D721Med (cell line): Measurements from ENCODE around the gene PCDHGA2.
"Not testable (repeated sequence)": the region's sequence is repeated elsewhere in the genome, so short reads cannot be mapped to it uniquely, and the experiment has no call there.

Experiments
- DNase-seq: peaks from one replicate; pipeline ENCODE4 v3.0.0; 2011; ENCODE audit warnings: low spot score; ENCODE audit not compliant: insufficient read length
- FAIRE-seq: peaks from 2 replicates; lab custom pipeline; 2011; peaks lifted over from hg19 to GRCh38; lab: Jason Lieb, UNC
- TF ChIP-seq, protein P1 (sequence below): IDR thresholded peaks from 2 replicates; pipeline ENCODE4 v1.5.1; 2012; ENCODE audit warnings: mild to moderate bottlenecking, control low read depth; ENCODE audit not compliant: insufficient read depth; ENCODE audit errors: missing control alignments

PCDHGA2 gene

GRCh38 chr5:141338538-141339306 lies at the start of gene PCDHGA2:
Gene PCDHGA2, plus strand, starts transcription at chr5:141338760.
- no peak for FAIRE-seq
- DNase-seq, result no peak
- TF ChIP-seq, protein P1, sequence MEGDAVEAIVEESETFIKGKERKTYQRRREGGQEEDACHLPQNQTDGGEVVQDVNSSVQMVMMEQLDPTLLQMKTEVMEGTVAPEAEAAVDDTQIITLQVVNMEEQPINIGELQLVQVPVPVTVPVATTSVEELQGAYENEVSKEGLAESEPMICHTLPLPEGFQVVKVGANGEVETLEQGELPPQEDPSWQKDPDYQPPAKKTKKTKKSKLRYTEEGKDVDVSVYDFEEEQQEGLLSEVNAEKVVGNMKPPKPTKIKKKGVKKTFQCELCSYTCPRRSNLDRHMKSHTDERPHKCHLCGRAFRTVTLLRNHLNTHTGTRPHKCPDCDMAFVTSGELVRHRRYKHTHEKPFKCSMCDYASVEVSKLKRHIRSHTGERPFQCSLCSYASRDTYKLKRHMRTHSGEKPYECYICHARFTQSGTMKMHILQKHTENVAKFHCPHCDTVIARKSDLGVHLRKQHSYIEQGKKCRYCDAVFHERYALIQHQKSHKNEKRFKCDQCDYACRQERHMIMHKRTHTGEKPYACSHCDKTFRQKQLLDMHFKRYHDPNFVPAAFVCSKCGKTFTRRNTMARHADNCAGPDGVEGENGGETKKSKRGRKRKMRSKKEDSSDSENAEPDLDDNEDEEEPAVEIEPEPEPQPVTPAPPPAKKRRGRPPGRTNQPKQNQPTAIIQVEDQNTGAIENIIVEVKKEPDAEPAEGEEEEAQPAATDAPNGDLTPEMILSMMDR, result peak; percentile 38

- DNase-seq (no peak), FAIRE-seq (no peak)
- TF ChIP-seq, protein P1, result no peak
Observed at GRCh38 chr5:141298376-141298775, 40.2 kb upstream of the PCDHGA2 start.

GRCh38 chr5:141303756-141304155 lies 34.8 kb upstream of the PCDHGA2 start, which contains the start of gene SLC25A2:
Gene SLC25A2, minus strand, starts transcription at chr5:141304049. Its CDS starts 184 bp downstream, at chr5:141303865.
- TF ChIP-seq, protein P1, result no peak

GRCh38 chr5:141306630-141307029 lies 31.9 kb upstream of the PCDHGA2 start:
- DNase-seq (no peak), FAIRE-seq (no peak)
- TF ChIP-seq, protein P1, result no peak

More at GRCh38 chr5:141303756-141304155, 34.8 kb upstream of the PCDHGA2 start, which contains the start of gene SLC25A2:
- DNase-seq, result no peak
- FAIRE-seq, result no peak

- TF ChIP-seq, protein P1, result no peak
- FAIRE-seq (no peak), DNase-seq (no peak)
Observed at GRCh38 chr5:141313711-141314110, 24.8 kb upstream of the PCDHGA2 start.

DNA sequence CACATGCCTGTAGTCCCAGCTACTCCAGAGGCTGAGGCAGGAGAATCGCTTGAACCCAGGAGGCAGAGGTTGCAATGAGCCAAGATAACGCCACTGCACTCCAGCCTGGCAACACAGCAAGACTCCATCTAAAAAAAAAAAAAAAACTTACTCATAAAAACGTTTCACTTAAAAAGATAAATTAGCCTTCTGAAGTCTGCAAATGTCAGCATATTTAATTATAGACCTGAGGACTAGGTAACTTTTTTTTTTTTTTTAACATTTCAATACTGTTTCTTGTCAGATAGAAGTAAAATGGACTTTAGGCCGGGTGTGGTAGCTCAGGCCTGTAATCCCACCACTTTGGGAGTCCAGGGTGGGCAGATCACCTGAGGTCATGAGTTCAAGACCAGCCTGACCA lies 21.6 kb upstream of the PCDHGA2 start:
- not testable (repeated sequence) for FAIRE-seq, DNase-seq

- FAIRE-seq (no peak), DNase-seq (no peak)
- TF ChIP-seq, protein P1, result no peak
Observed at GRCh38 chr5:141319202-141319601, 19.4 kb upstream of the PCDHGA2 start.
